Smooth muscle cell (in vitro differentiated cells): Measurements from ENCODE around the gene RBM20. TPM values are rescaled to one million over a fixed set of nuclear protein-coding genes. Genes with fewer than 3 reads are reported as not detected.
"Not testable (repeated sequence)": the region's sequence is repeated elsewhere in the genome, so short reads cannot be mapped to it uniquely, and the experiment has no call there.

Experiments used
- DNase-seq: peaks from one replicate; lab custom pipeline; 2025; ENCODE audit not compliant: unreplicated experiment; lab: John Stamatoyannopoulos, UW
- H2AFZ ChIP-seq: fragments of 200-600 bp; sonication (generic); 2 replicates; pipeline ENCODE4 v1.6.0; 2016; ENCODE audit warnings: antibody characterized with exemption, low read depth, mild to moderate bottlenecking
- H3F3A ChIP-seq: fragments of 200-600 bp; sonication (generic); 2 replicates; pipeline ENCODE4 v1.6.0; 2017; ENCODE audit warnings: antibody characterized with exemption, low read depth
- H3K27ac ChIP-seq: fragments of 200-600 bp; sonication (generic); 2 replicates; pipeline ENCODE4 v1.5.1; 2016; ENCODE audit warnings: low read depth, mild to moderate bottlenecking
- H3K27me3 ChIP-seq: fragments of 200-600 bp; sonication (generic); 2 replicates; pipeline ENCODE4 v1.6.1; 2016; ENCODE audit warnings: low read depth, mild to moderate bottlenecking
- H3K36me3 ChIP-seq: fragments of 200-600 bp; sonication (generic); 2 replicates; pipeline ENCODE4 v1.5.1; 2016; ENCODE audit warnings: low read depth
- H3K4me1 ChIP-seq: fragments of 200-600 bp; sonication (generic); 2 replicates; pipeline ENCODE4 v1.5.1; 2016; ENCODE audit warnings: low read depth
- H3K4me2 ChIP-seq: fragments of 200-600 bp; sonication (generic); 2 replicates; pipeline ENCODE4 v1.6.0; 2016; ENCODE audit warnings: mild to moderate bottlenecking
- H3K4me3 ChIP-seq: fragments of 200-600 bp; sonication (generic); 2 replicates; pipeline ENCODE4 v1.5.1; 2016; ENCODE audit warnings: mild to moderate bottlenecking
- H3K79me2 ChIP-seq: fragments of 200-600 bp; sonication (generic); 2 replicates; pipeline ENCODE4 v1.6.0; 2016; ENCODE audit warnings: low read depth, mild to moderate bottlenecking
- H3K9ac ChIP-seq: fragments of 200-600 bp; sonication (generic); 2 replicates; pipeline ENCODE4 v1.6.0; 2016; ENCODE audit warnings: low read depth
- H3K9me3 ChIP-seq: fragments of 200-600 bp; sonication (generic); replicated peaks from 2 replicates; pipeline ENCODE4 v1.5.1; 2016; ENCODE audit warnings: low read depth
- H4K20me1 ChIP-seq: fragments of 200-600 bp; sonication (generic); 2 replicates; pipeline ENCODE4 v1.6.0; 2016; ENCODE audit warnings: low read depth
- CTCF ChIP-seq: fragments of 200-600 bp; sonication (generic); IDR thresholded peaks from 2 replicates; pipeline ENCODE4 v1.5.1; 2017; ENCODE audit warnings: borderline replicate concordance, mild to moderate bottlenecking, antibody characterized with exemption; ENCODE audit not compliant: insufficient read depth, poor library complexity, severe bottlenecking
- WGBS: methylation state at CpG from one replicate; pipeline ENCODE4 v1.1.7; 2016; ENCODE audit warnings: low lambda C conversion rate; 5-methylcytosine and 5-hydroxymethylcytosine counted together
- polyA plus RNA-seq: library from polyadenylated mRNA; unstranded; fragments of >200 nt; fragmentation: Nextera tagmentation; extraction: Ambion mirVana; gene quantifications from 2 replicates; pipeline ENCODE4 v1.2.1, GENCODE V29; 2016
- total RNA-seq: library from RNA; depleted of rRNA; stranded (reverse); fragments of >200 nt; gene quantifications from 2 replicates; pipeline ENCODE4 v1.2.3, GENCODE V29; 2014

The RBM20 gene
- total and polyA plus RNA-seq, 2 experiments from 2014 or later, result 0.09 TPM

- 90% methylated on average over 5 of the region's 5 CpGs for WGBS
- H3K27me3 ChIP-seq, result no peaks in the 10 kb centered on the region
- H2AFZ ChIP-seq, result no peak overlapping the region
- no peaks in the 10 kb centered on the region for H4K20me1 ChIP-seq
- no peak overlapping the region for H3K9ac ChIP-seq
- no peak for TF ChIP-seq CTCF
- H3K36me3 ChIP-seq, result no peaks in the 10 kb centered on the region
- H3K27ac ChIP-seq, result no peak overlapping the region
- H3F3A ChIP-seq, result no peaks in the 10 kb centered on the region
- DNase-seq, result no peak
- no peak overlapping the region for H3K4me3 ChIP-seq
- no peak overlapping the region for H3K4me2 ChIP-seq
- no peaks in the 10 kb centered on the region for H3K79me2 ChIP-seq
- no peaks in the 10 kb centered on the region for H3K4me1 ChIP-seq
- no peaks in the 10 kb centered on the region for H3K9me3 ChIP-seq
Measured at GRCh38 chr10:110618230-110618610, 25.9 kb upstream of the RBM20 start.

DNA sequence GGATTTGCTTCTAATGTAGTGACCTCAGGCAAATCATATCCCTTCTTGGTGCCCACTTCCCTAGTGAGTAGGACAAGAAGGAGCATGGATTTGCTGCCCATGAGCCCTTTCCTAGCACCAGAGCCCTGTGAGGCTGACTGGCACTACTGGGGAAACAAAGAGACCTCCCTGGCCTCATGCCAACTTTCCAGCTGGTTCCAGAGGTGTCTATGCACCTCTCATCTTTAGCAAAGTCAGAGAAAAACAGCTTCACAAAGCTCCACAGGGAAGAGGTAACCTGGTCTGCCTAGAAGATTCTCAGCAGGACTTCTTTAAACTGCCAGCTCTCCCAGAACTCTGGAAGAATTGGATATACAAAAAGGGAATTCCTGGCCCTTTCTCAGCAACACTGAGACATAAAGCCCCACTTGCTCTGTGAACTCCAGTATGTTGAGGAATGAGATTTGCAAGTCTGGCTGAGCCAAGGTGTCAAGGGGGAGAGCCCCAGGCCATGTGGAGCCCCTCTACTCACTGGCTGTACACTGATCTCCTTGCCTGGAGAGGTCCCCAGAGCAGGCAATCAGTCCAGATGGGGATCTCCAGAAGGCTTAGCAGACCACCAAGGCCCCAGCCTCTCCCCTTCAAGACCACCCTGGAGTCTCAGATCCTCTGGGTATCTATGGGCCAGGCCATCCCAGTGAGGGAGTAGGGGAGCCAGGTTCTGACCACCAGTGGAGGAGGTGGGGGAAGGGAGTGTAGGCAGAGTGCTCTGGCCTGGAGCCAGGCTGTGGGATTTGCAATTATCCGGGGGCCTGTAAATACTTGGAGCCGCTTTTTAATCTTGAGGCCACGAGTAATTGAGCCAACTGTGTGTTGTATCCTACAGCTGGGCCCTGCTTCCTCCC, 24.4 kb upstream of the RBM20 start:
- no peak for DNase-seq
- no peaks in the 10 kb centered on the region for H3F3A ChIP-seq
- H3K9ac ChIP-seq, result no peak overlapping the region
- peaks cover 2% of the 10 kb centered on the region for H3K27me3 ChIP-seq
- H3K4me2 ChIP-seq, result no peak overlapping the region
- H3K4me3 ChIP-seq, result no peak overlapping the region
- H3K9me3 ChIP-seq, result no peaks in the 10 kb centered on the region
- H2AFZ ChIP-seq, result no peak overlapping the region
- H3K79me2 ChIP-seq, result no peaks in the 10 kb centered on the region
- no peaks in the 10 kb centered on the region for H4K20me1 ChIP-seq
- H3K4me1 ChIP-seq, result no peaks in the 10 kb centered on the region
- no peaks in the 10 kb centered on the region for H3K36me3 ChIP-seq
- no peak for TF ChIP-seq CTCF
- 10% methylated on average over 3 of the region's 3 CpGs for WGBS
- H3K27ac ChIP-seq, result no peak overlapping the region

DNA sequence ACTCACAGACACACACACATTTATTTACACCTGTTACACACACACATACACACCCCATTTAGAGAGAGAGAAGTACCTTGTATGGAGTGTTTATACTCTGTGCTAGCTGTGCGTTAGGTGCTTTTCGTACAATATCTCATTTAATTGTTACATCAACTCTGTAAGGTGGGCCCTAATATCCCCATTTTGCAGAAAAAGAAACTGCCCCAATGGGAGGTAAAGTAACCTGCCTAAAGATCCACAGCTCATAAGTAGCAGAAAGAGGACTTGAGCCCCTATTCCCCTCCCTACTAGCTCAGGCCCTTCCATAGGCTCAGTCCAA, 23.8 kb upstream of the RBM20 start:
- no peak for TF ChIP-seq CTCF
- Histone ChIP-seq H4K20me1 (no peaks in the 10 kb centered on the region), H3K9ac (no peak overlapping the region), H3K27ac (no peak overlapping the region), H3K27me3 (peaks cover 2% of the 10 kb centered on the region), H3K4me1 (no peaks in the 10 kb centered on the region), H3K79me2 (no peaks in the 10 kb centered on the region), H3K4me2 (no peak overlapping the region), H3K4me3 (no peak overlapping the region), H3K9me3 (no peaks in the 10 kb centered on the region), H2AFZ (no peak overlapping the region), H3K36me3 (no peaks in the 10 kb centered on the region), H3F3A (no peaks in the 10 kb centered on the region)
- 92% methylated on average over 2 of the region's 2 CpGs for WGBS
- DNase-seq, result no peak

GRCh38 chr10:110623316-110623715, 20.8 kb upstream of the RBM20 start:
- H3K4me2 ChIP-seq, H3K27me3 ChIP-seq, H3K9ac ChIP-seq, H3K27ac ChIP-seq, H4K20me1 ChIP-seq, H3K36me3 ChIP-seq, H2AFZ ChIP-seq, H3K79me2 ChIP-seq, H3K4me1 ChIP-seq, H3K9me3 ChIP-seq, H3F3A ChIP-seq, H3K4me3 ChIP-seq, DNase-seq: not testable (repeated sequence)
- 94% methylated on average over 4 of the region's 4 CpGs for WGBS
